SW480 (cell line): ENCODE results near the gene PRMT2.

Experiments
- DNase-seq: peaks from one replicate; pipeline ENCODE4 v3.0.0-alpha.2; 2016; ENCODE audit warnings: low spot score

Gene PRMT2

GRCh38 chr21:46643379-46644177 lies 8.1 kb downstream of the PRMT2 start:
- DNase-seq: no peak

GRCh38 chr21:46645840-46646239 lies 10.4 kb downstream of the PRMT2 start:
- no peak for DNase-seq

DNA sequence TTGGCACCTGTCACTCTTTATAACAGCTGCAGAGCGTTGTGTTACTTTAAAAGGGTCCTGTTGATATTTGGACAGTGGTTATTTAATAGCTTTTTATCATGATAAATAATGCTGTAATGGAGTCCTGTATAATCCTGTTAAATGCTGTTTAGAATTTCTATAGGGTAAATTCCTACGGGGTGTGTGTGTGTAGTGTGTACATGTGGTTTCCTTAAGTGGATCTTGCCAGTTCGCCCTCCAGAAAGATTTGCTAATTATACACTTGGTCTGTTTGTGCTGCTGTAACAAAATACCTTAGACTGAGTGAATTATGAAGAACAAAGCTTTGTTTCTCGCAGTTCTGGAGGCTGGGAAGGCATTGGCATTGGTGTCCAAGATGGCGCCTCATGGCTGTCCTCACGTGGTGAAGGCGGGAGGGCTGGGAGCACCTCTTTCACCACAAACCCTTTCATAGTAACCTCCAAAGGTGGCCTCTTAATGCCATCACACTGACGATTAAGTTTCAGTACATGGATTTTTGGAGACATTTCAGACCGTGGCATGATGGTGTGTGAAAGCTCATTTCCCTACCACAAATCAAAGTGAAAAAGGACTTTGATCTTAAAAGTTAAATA lies 11.2 kb downstream of the PRMT2 start:
- DNase-seq: no peak

DNA sequence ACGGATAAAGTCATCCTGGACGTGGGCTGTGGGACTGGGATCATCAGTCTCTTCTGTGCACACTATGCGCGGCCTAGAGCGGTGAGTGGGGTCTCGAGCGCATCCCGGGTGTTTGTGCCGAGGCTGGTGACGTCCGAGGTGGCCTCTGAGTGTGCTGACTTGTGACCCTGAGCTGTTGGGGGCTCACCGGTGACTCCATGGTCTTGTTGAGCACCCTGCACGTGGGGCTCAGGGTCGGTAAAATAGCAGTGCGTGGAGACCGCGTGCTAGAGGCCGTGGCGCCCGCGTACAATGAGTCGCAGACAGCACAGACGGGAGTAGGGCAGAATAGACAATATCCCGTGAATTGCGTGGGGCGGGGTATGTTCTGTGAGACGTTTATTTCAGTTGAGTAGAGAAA lies 13.1 kb downstream of the PRMT2 start:
- DNase-seq: no peak

GRCh38 chr21:46649356-46649755 lies 13.9 kb downstream of the PRMT2 start:
- DNase-seq: no peak

GRCh38 chr21:46650476-46651098 lies 15.1 kb downstream of the PRMT2 start:
- no peak for DNase-seq

DNA sequence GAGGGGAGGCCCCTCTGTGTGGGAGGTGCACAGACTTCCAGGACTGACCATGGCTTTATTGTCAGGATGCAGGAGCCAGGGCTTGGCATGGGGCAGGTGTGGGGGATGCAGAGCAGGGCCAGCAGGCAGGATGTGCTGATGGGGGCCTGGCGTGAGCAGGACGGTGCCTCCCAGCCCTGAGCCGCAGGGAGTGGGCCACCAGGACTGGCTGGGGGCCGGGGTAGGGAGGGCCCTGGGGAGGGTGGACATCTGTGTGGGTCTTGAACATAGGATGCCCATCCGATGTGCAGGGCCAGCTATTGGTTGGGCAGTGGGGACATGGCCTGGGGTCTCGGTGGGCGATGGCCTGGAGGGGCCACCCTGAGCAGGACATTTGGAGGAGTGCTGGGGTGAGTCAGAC lies 15.6 kb downstream of the PRMT2 start:
- no peak for DNase-seq

DNA sequence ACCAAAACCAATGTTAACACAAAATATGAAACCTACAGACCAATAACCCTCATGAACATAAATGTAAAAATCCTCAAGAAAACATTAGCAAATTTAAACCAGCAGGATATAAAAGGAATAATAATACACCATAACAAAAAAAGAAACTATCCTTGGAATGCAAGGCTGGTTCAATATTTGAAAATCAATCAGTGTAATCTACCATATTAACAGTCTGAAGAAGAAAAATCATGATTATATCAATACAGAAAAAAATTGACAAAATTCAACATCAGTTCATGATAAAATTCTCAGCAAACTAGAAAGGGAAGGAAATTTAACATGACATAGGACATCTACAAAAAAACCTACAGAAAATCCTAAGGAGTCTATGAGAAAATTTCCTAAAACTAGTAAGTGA lies 19.8 kb downstream of the PRMT2 start:
- DNase-seq: no peak

- DNase-seq: no peak
These were observed 21.3 kb downstream of the PRMT2 start for GRCh38 chr21:46656820-46657219.

GRCh38 chr21:46660505-46660904 lies 25.0 kb downstream of the PRMT2 start:
- no peak for DNase-seq

GRCh38 chr21:46661211-46661625 lies 25.7 kb downstream of the PRMT2 start:
- no peak for DNase-seq

- DNase-seq: no peak
These were observed 26.3 kb downstream of the PRMT2 start for GRCh38 chr21:46661642-46662366.

DNA sequence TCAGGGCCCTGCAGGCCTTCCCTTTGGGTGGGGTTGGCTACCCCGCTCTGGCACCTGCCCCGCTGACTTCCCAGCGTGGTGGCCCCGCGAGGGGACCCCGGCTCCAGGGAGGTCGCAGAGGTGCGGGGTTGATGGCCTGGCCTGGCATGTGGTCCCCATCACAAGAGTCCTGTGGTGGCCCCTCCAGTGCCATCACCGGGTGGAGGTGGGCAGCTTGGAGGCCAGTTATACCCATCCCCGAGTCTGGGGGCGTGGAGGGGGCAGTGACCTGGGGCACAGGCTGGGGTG lies 26.8 kb downstream of the PRMT2 start:
- no peak for DNase-seq

- DNase-seq: no peak
These were observed 27.5 kb downstream of the PRMT2 start for GRCh38 chr21:46662765-46663500.

- DNase-seq: no peak
These were observed 28.3 kb downstream of the PRMT2 start for GRCh38 chr21:46663754-46664153.

DNA sequence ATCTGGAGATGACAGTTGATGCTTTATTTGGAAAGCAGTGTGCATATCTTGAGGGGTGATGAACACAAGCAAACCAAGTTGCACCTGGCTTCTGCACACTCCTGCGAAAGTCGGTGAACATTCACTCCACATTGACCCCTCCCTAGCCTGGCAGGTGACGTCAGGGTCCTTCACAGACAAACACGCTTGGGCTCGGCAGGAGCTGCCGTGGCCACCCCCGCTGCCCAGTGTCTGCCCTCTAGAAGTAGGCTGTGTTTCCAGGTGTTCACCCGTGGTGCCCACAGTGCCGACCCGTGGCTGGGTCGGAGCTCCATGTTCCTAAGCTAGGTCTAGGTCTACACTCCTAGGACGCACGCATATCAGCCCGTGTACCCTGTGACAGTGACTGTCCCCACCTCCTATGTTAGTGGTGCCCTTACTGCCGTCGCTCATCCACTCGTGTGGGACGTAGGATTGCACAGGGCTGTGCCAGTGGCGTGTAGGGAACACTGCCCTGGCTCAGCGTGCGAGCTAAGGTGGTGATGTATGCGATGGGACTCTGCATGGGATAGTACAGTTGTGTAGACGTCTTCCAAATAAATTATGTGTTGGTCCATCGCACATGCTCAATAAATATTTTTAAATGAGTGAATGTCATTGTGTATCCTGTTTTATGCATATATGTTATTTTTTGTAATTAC lies 29.0 kb downstream of the PRMT2 start:
- no peak for DNase-seq

- DNase-seq: no peak
These were observed 30.1 kb downstream of the PRMT2 start for GRCh38 chr21:46665566-46665965.

GRCh38 chr21:46666941-46667740 lies 31.7 kb downstream of the PRMT2 start:
- peak; percentile 66 for DNase-seq

GRCh38 chr21:46667741-46668380 lies 32.4 kb downstream of the PRMT2 start:
- peak; percentile 89 for DNase-seq

DNA sequence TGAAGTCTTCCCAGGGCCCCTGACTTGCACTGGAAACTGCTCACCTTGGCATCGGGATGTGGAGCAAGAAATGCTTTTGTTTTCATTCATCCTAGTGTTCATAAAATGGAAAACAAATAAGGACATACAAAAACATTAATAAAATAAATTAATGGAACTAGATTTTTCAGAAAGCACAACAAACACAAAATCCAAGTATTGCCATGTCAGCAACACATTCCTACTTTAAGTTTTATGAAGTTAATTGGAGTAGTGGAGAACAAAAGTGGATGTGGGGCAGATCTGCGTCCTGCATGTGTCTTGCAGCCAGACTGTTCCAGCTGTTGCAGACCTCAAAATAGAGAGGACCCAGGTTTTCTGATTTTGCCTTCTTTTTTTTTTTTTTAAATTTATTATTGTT lies 32.9 kb downstream of the PRMT2 start:
- no peak for DNase-seq
